Head of caudate nucleus (tissue), 42 donors: ENCODE data around the gene MLC1.

Experiments
- DNase-seq, 42 donors: peaks; one replicate each; pipeline versions ENCODE4 v3.0.0 to v3.0.0-alpha.2; 2020 to 2021; ENCODE audit warnings: mixed read lengths in 7 of 42
- intact Hi-C: fragments of 100-400 bp; cut with DNase I; formaldehyde crosslinking; loops from one replicate; pipeline ENCODE4 v1.15.0; 2022

The MLC1 gene

GRCh38 chr22:50081426-50082196 is 3.6 kb downstream of the MLC1 start:
- intact Hi-C loops: no loop called here
- DNase-seq: no peak

- DNase-seq: no peak
- intact Hi-C loops: no loop called here
Measured at GRCh38 chr22:50080077-50080465, 5.2 kb downstream of the MLC1 start.

- DNase-seq: no peak
- intact Hi-C loops: no loop called here
Measured at GRCh38 chr22:50078761-50079160, 6.5 kb downstream of the MLC1 start.

GRCh38 chr22:50078246-50078645 is 7.0 kb downstream of the MLC1 start:
- intact Hi-C loops: no loop called here
- no peak for DNase-seq

- intact Hi-C loops: no loop called here
- no peak for DNase-seq
Measured at GRCh38 chr22:50076646-50077535, 8.3 kb downstream of the MLC1 start.

- DNase-seq: peak in 5 of 42 donors; percentile 13 to 60 (median 38)
- intact Hi-C loops: no loop called here
Measured at GRCh38 chr22:50074551-50075530, 10.4 kb downstream of the MLC1 start.

GRCh38 chr22:50074056-50074455 is 11.2 kb downstream of the MLC1 start:
- no peak for DNase-seq
- intact Hi-C loops: no loop called here

- no peak for DNase-seq
- intact Hi-C loops: no loop called here
Measured at GRCh38 chr22:50072714-50073538, 12.3 kb downstream of the MLC1 start.

- no peak for DNase-seq
- intact Hi-C loops: no loop called here
Measured at GRCh38 chr22:50072167-50072555, 13.1 kb downstream of the MLC1 start.

GRCh38 chr22:50071432-50072166 is 13.6 kb downstream of the MLC1 start:
- no peak for DNase-seq
- intact Hi-C loops: no loop called here

- intact Hi-C loops: no loop called here
- no peak for DNase-seq
Measured at GRCh38 chr22:50070366-50070765, 14.9 kb downstream of the MLC1 start.

GRCh38 chr22:50068096-50068495 is 17.1 kb downstream of the MLC1 start:
- intact Hi-C loops: no loop called here
- DNase-seq: no peak

- no peak for DNase-seq
- intact Hi-C loops: no loop called here
Measured at GRCh38 chr22:50067244-50067643, 18.0 kb downstream of the MLC1 start.

GRCh38 chr22:50064453-50064852 is 20.8 kb downstream of the MLC1 start:
- intact Hi-C loops: no loop called here
- no peak for DNase-seq

GRCh38 chr22:50063589-50064393 is 21.4 kb downstream of the MLC1 start:
- DNase-seq: no peak

GRCh38 chr22:50062509-50063135 is 22.6 kb downstream of the MLC1 start:
- intact Hi-C loops: no loop called here
- no peak for DNase-seq

More at GRCh38 chr22:50063589-50064393, 21.4 kb downstream of the MLC1 start:
- intact Hi-C loops: no loop called here
